Measurements from ENCODE around the gene MARCHF5. TPM values are rescaled to one million over a fixed set of nuclear protein-coding genes. Genes with fewer than 3 reads are reported as not detected.

The MARCHF5 gene
- polyA plus RNA-seq, 1 donor (not counting 4 experiments of a cell fraction or from before 2014, with no cell fraction given) = 54.1 TPM

- H3K36me3 ChIP-seq (ENCODE audit: control insufficient read depth in 2 of 2, extremely low read depth in 1 of 2, insufficient read depth in 2 of 2, low read length in 2 of 2) = no peaks in the 10 kb centered on the region
- no peak overlapping the region for H3K4me2 ChIP-seq (ENCODE audit: control insufficient read depth, extremely low read depth, insufficient read depth, low read depth, low read length)
- no peaks in the 10 kb centered on the region for H3K9me3 ChIP-seq (ENCODE audit: control insufficient read depth, low read depth, low read length)
- H3K9me1 ChIP-seq (ENCODE audit: control insufficient read depth, extremely low read depth, insufficient read depth, low read length) = no peaks in the 10 kb centered on the region
- H3K9ac ChIP-seq (ENCODE audit: control insufficient read depth, extremely low read depth, insufficient read depth, low read length) = no peak overlapping the region
- no peaks in the 10 kb centered on the region for H4K20me1 ChIP-seq (ENCODE audit: control insufficient read depth, extremely low read depth, insufficient read depth, low read length)
- H3K27me3 ChIP-seq (ENCODE audit: control insufficient read depth, extremely low read depth, insufficient read depth, low read length) = no peaks in the 10 kb centered on the region
- H3K4me1 ChIP-seq (ENCODE audit: control insufficient read depth, extremely low read depth, insufficient read depth, low read length) = no peaks in the 10 kb centered on the region
- dilution Hi-C loops (cut with MboI; ENCODE audit: extremely low pct_ligation_motif_present, low sequenced_read_pairs) = no loop called here
- no peak overlapping the region for H3K27ac ChIP-seq (ENCODE audit: control insufficient read depth, insufficient read depth, low read length)
- no peak for TF ChIP-seq EZH2 (IDR thresholded peaks at IDR 0.05; ENCODE audit: low read length)
- TF ChIP-seq CTCF (optimal IDR thresholded peaks at IDR 0.05 in 1 of 3, IDR thresholded peaks at IDR 0.05 in 1 of 3, conservative IDR thresholded peaks at IDR 0.05 in 1 of 3; ENCODE audit: extremely low read depth in 1 of 3, insufficient read depth in 2 of 3, low read length in 3 of 3) = no peak
- H2AFZ ChIP-seq (ENCODE audit: control insufficient read depth, low read length) = no peak overlapping the region
- no peaks in the 10 kb centered on the region for H3K79me2 ChIP-seq (ENCODE audit: control insufficient read depth, insufficient read depth, low read length)
- no peak overlapping the region for H3K4me3 ChIP-seq (ENCODE audit: control insufficient read depth in 2 of 3, extremely low read depth in 1 of 3, insufficient read depth in 2 of 3, low read depth in 1 of 3, low read length in 3 of 3)
- no peak for FAIRE-seq
- DNase-seq (ENCODE audit: low read depth, low spot score) = no peak
Observed at GRCh38 chr10:92384741-92385140, 93.8 kb downstream of the MARCHF5 start.

DNA sequence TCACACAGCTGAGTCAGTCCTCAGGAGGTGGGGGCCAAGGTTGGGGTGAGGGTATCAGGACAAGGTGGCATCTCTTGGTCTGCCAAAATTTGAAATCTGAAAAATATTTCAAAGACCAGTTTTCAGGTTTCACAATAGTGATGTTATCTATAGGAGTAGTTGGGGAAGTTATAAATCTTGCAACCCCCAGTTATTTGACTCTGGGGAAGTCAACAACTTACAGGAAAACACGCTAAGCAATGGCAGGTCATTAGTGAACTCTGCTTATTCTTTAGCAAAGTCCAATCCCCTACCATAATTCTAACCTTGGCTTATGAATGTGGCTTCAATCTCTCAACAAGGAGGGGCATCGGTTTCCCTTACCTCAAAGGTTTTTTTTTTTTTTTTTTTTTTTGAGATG is 94.9 kb downstream of the MARCHF5 start:
- DNase-seq (ENCODE audit: low read depth, low spot score) = no peak
- no peak overlapping the region for H2AFZ ChIP-seq (ENCODE audit: control insufficient read depth, low read length)
- no peaks in the 10 kb centered on the region for H3K27me3 ChIP-seq (ENCODE audit: control insufficient read depth, extremely low read depth, insufficient read depth, low read length)
- TF ChIP-seq CTCF (optimal IDR thresholded peaks at IDR 0.05 in 1 of 3, IDR thresholded peaks at IDR 0.05 in 1 of 3, conservative IDR thresholded peaks at IDR 0.05 in 1 of 3; ENCODE audit: extremely low read depth in 1 of 3, insufficient read depth in 2 of 3, low read length in 3 of 3) (no peak), EZH2 (IDR thresholded peaks at IDR 0.05; ENCODE audit: low read length) (no peak)
- H3K79me2 ChIP-seq (ENCODE audit: control insufficient read depth, insufficient read depth, low read length) = no peaks in the 10 kb centered on the region
- H3K9me3 ChIP-seq (ENCODE audit: control insufficient read depth, low read depth, low read length) = no peaks in the 10 kb centered on the region
- H3K9me1 ChIP-seq (ENCODE audit: control insufficient read depth, extremely low read depth, insufficient read depth, low read length) = no peaks in the 10 kb centered on the region
- H3K36me3 ChIP-seq (ENCODE audit: control insufficient read depth in 2 of 2, extremely low read depth in 1 of 2, insufficient read depth in 2 of 2, low read length in 2 of 2) = no peaks in the 10 kb centered on the region
- H3K4me2 ChIP-seq (ENCODE audit: control insufficient read depth, extremely low read depth, insufficient read depth, low read depth, low read length) = no peak overlapping the region
- FAIRE-seq = no peak
- H4K20me1 ChIP-seq (ENCODE audit: control insufficient read depth, extremely low read depth, insufficient read depth, low read length) = no peaks in the 10 kb centered on the region
- no peak overlapping the region for H3K9ac ChIP-seq (ENCODE audit: control insufficient read depth, extremely low read depth, insufficient read depth, low read length)
- dilution Hi-C loops (cut with MboI; ENCODE audit: extremely low pct_ligation_motif_present, low sequenced_read_pairs) = no loop called here
- H3K4me1 ChIP-seq (ENCODE audit: control insufficient read depth, extremely low read depth, insufficient read depth, low read length) = no peaks in the 10 kb centered on the region
- no peak overlapping the region for H3K27ac ChIP-seq (ENCODE audit: control insufficient read depth, insufficient read depth, low read length)
- H3K4me3 ChIP-seq (ENCODE audit: control insufficient read depth in 2 of 3, extremely low read depth in 1 of 3, insufficient read depth in 2 of 3, low read depth in 1 of 3, low read length in 3 of 3) = no peak overlapping the region

All from keratinocyte (primary cell).